HG03064 (cell line): ENCODE data around the gene SCYGR4.
"Not testable (repeated sequence)": the region's sequence is repeated elsewhere in the genome, so short reads cannot be mapped to it uniquely, and the experiment has no call there.

Source experiments
- ATAC-seq: cut with Tn5 transposase; IDR thresholded peaks from one replicate; pipeline ENCODE4 v1.9.1; 2021; ENCODE audit warnings: low read depth; ENCODE audit not compliant: unreplicated experiment

Gene SCYGR4

DNA sequence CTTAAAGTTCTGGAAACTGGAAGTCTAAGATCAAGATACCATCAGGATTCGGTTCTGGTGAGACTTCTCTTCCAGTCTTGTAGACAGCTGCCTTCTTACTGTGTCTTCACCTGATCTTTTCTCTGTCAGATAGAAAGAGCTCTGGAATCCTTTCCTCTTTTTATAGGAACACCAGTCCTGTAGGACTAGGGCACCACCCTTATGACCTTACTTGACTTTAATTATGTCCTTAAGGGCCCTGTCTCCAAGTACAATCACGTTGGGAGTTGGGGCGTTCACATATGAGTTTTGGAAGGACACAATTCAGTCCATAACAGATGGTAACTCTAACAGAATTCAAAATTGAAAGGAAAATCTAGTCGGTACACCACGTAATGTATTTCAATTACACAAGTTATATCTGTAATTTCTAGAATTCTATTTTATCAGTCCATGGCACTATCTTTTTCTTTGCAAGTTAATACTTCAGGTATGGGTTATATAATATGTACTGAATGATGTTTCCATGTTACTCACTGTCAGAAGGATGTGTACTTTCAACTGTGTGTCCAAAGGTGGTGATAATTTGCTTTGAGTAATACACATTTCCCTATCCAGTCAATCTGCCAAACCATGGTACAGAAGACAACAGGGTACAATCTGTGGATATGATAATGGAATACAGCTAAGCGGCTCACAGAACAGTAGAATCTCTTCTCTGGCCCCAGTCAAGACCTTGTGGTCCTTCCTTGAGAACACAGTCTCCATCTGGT, 48.1 kb downstream of the SCYGR4 start:
- ATAC-seq, result no peak

DNA sequence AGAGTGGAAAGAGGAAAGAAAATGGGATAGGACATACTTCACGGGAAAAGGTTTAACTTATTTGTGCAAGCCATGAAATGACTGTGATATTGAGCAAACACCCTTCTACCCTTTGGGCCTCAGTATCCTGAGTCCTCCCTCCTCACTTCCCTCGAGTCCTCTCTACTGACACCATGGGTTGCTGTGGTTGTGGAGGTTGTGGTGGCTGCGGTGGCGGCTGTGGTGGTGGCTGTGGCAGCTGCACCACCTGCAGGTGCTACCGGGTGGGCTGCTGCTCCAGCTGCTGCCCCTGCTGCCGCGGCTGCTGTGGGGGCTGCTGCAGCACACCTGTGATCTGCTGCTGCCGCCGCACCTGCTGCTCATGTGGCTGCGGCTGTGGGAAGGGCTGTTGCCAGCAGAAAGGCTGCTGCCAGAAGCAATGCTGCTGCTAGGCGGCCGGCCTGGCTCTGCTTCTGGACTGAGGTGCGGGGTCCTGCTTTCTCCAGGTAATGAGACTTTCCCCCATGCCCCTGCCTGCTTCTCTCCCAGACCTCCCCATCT, 49.4 kb downstream of the SCYGR4 start, which contains the start of gene SCYGR5:
TSS of gene SCYGR5 (plus strand) at position 174 of the 540 bp plus-strand sequence. CDS start at position 174, 0 bp downstream.
- ATAC-seq, result not testable (repeated sequence)
